Neural progenitor cell (in vitro differentiated cells): ENCODE results near the gene WDFY2.

Experiments used
- CTCF ChIP-seq: fragments of 200-600 bp; sonication (generic); IDR thresholded peaks from 2 replicates; pipeline ENCODE4 v1.5.1; 2017; ENCODE audit warnings: antibody characterized with exemption, mild to moderate bottlenecking
- EZH2 ChIP-seq: fragments of 200-600 bp; sonication (generic); IDR thresholded peaks from 2 replicates; pipeline ENCODE4 v1.6.1; 2017; ENCODE audit warnings: antibody characterized with exemption, mild to moderate bottlenecking, moderate library complexity

- no peak for TF ChIP-seq CTCF
- TF ChIP-seq EZH2: no peak
Observed at GRCh38 chr13:51632591-51633362, 48.5 kb downstream of the WDFY2 start.
